OCI-LY7 (cell line): Measurements from ENCODE around the gene RNU1-4. TPM values are rescaled to one million over a fixed set of nuclear protein-coding genes. Genes with fewer than 3 reads are reported as not detected.
A peak's percentile ranks its signal among the peaks of the same experiment; 100 is the strongest.
"Not testable (repeated sequence)": the region's sequence is repeated elsewhere in the genome, so short reads cannot be mapped to it uniquely, and the experiment has no call there.

Source experiments
- BruUV-seq: library from RNA; stranded (reverse); fragments of 400-500 nt; replicated peaks from 2 replicates; lab custom pipeline; 2021; lab: Mats Ljungman, UMichigan
- CTCF ChIA-PET: fragments of 300-600 bp; sonication (Branson Sonifier 250); formaldehyde crosslinking; loops from one replicate; lab custom pipeline; 2022; ENCODE audit warnings: antibody characterized with exemption; ENCODE audit not compliant: unreplicated experiment; lab: Charles Lee
- POLR2A ChIA-PET: fragments of 300-600 bp; sonication (Branson Sonifier 250); formaldehyde crosslinking; loops from one replicate; lab custom pipeline; 2022; ENCODE audit warnings: antibody characterized with exemption; lab: Charles Lee
- DNase-seq: peaks from one replicate; pipeline ENCODE4 v3.0.0-alpha.2; 2015; ENCODE audit warnings: low spot score
- H2AFZ ChIP-seq: fragments of 200-600 bp; sonication (generic), shearing (Covaris generic); 2 replicates; pipeline ENCODE4 v1.6.1; 2014; ENCODE audit warnings: mild to moderate bottlenecking, antibody characterized with exemption, low read length, moderate library complexity
- H3K27ac ChIP-seq: fragments of 200-600 bp; sonication (generic); 2 replicates; pipeline ENCODE4 v1.5.1; 2014; ENCODE audit warnings: mixed run types, low read depth, mild to moderate bottlenecking, moderate library complexity, low read length, inconsistent platforms; ENCODE audit not compliant: poor library complexity, severe bottlenecking
- H3K36me3 ChIP-seq: fragments of 200-600 bp; sonication (generic); 2 replicates; pipeline ENCODE4 v1.6.1; 2014; ENCODE audit warnings: mild to moderate bottlenecking, antibody characterized with exemption, low read length, moderate library complexity, mixed read lengths; ENCODE audit not compliant: insufficient read depth
- H3K4me1 ChIP-seq: fragments of 200-600 bp; sonication (generic); 2 replicates; pipeline ENCODE4 v1.5.1; 2014; ENCODE audit warnings: mild to moderate bottlenecking, low read length; ENCODE audit not compliant: insufficient read depth, poor library complexity, severe bottlenecking
- H3K4me2 ChIP-seq: fragments of 200-600 bp; sonication (generic); 2 replicates; pipeline ENCODE4 v1.6.1; 2014; ENCODE audit warnings: mild to moderate bottlenecking, low read length
- H3K4me3 ChIP-seq: fragments of 200-600 bp; sonication (generic); 2 replicates; pipeline ENCODE4 v1.5.1; 2014; ENCODE audit warnings: mild to moderate bottlenecking, low read depth, low read length; ENCODE audit not compliant: poor library complexity, severe bottlenecking
- H3K79me2 ChIP-seq: fragments of 200-600 bp; sonication (generic); 2 replicates; pipeline ENCODE4 v1.6.1; 2016; ENCODE audit warnings: low read depth, mild to moderate bottlenecking, low read length, moderate library complexity, mixed read lengths; ENCODE audit not compliant: insufficient read depth
- H3K9me2 ChIP-seq: fragments of 200-600 bp; sonication (generic); 2 replicates; pipeline ENCODE4 v1.6.1; 2016; ENCODE audit warnings: mild to moderate bottlenecking, low read length, mixed read lengths; ENCODE audit not compliant: insufficient read depth
- H3K9me3 ChIP-seq: fragments of 200-600 bp; sonication (generic); 2 replicates; pipeline ENCODE4 v1.6.1; 2014; ENCODE audit warnings: mild to moderate bottlenecking, mixed run types, low read length, mixed read lengths
- H4K20me1 ChIP-seq: fragments of 200-600 bp; sonication (generic); 2 replicates; pipeline ENCODE4 v1.6.1; 2014; ENCODE audit warnings: mild to moderate bottlenecking, antibody characterized with exemption, low read length, moderate library complexity, mixed read lengths; ENCODE audit not compliant: insufficient read depth
- CTCF ChIP-seq: fragments of 200-600 bp; sonication (generic); conservative IDR thresholded peaks from 2 replicates; pipeline ENCODE4 v1.5.1; 2014; ENCODE audit warnings: mild to moderate bottlenecking, antibody characterized with exemption, low read length, moderate library complexity, mixed read lengths
- EZH2phosphoT487 ChIP-seq: fragments of 200-600 bp; sonication (generic); IDR thresholded peaks from 2 replicates; pipeline ENCODE4 v1.6.1; 2018; ENCODE audit warnings: low read depth, borderline replicate concordance, mild to moderate bottlenecking, mixed run types, antibody characterized with exemption, low read length, moderate library complexity, mixed read lengths
- intact Hi-C: fragments of 100-400 bp; cut with micrococcal nuclease; formaldehyde crosslinking; loops from one replicate; pipeline ENCODE4 v1.10.0; 2022; ENCODE audit not compliant: unreplicated experiment
- total RNA-seq, 2 experiments: library from RNA; depleted of rRNA in 1 of 2; stranded (reverse); fragments of >200 nt in 1 of 2; shearing (Covaris generic) in 1 of 2; gene quantifications; 2 replicates each; pipeline ENCODE4 v1.2.3, GENCODE V29; 2014 to 2022

Gene RNU1-4
- total RNA-seq, 2 experiments from 2014 or later, result under 0.01 to 1,968 TPM

- H3K79me2 ChIP-seq, result no peaks in the 10 kb centered on the region
- DNase-seq, result peak; percentile 3
- CTCF ChIA-PET, result no interaction called here
- no peak overlapping the region for H2AFZ ChIP-seq
- H3K4me2 ChIP-seq, result no peak overlapping the region
- H3K4me1 ChIP-seq, result no peaks in the 10 kb centered on the region
- H4K20me1 ChIP-seq, result no peaks in the 10 kb centered on the region
- no peak overlapping the region for H3K27ac ChIP-seq
- H3K36me3 ChIP-seq, result no peaks in the 10 kb centered on the region
- H3K9me3 ChIP-seq, result no peaks in the 10 kb centered on the region
- intact Hi-C loops, result no loop called here
- H3K4me3 ChIP-seq, result no peak overlapping the region
- no peak for TF ChIP-seq CTCF
- POLR2A ChIA-PET, result interaction anchor here (0.5 kb wide), 1 partner anchor 97 kb away, joined by 4 read pairs; no protein-coding TSS in a partner anchor
- H3K9me2 ChIP-seq, result no peaks in the 10 kb centered on the region
- no TSS peak for BruUV-seq
Measured at GRCh38 chr1:16717336-16718098, 22.8 kb upstream of the RNU1-4 start.

- H3K9me2 ChIP-seq, H3K4me3 ChIP-seq, BruUV-seq, H3K4me1 ChIP-seq, CTCF ChIA-PET, H4K20me1 ChIP-seq, H3K9me3 ChIP-seq, H3K36me3 ChIP-seq, H3K27ac ChIP-seq, H2AFZ ChIP-seq, intact Hi-C loops, H3K4me2 ChIP-seq, H3K79me2 ChIP-seq: not testable (repeated sequence)
- DNase-seq, result peak; percentile 4
- POLR2A ChIA-PET, result interaction anchor here (0.5 kb wide), 1 partner anchor 97 kb away, joined by 4 read pairs; no protein-coding TSS in a partner anchor
Measured at GRCh38 chr1:16718099-16718907, 22.0 kb upstream of the RNU1-4 start.

- Histone ChIP-seq H3K9me3 (no peaks in the 10 kb centered on the region), H3K4me3 (no peak overlapping the region), H3K79me2 (no peaks in the 10 kb centered on the region), H3K27ac (no peak overlapping the region), H3K36me3 (no peaks in the 10 kb centered on the region), H4K20me1 (no peaks in the 10 kb centered on the region), H3K9me2 (no peaks in the 10 kb centered on the region), H3K4me1 (no peaks in the 10 kb centered on the region), H2AFZ (no peak overlapping the region), H3K4me2 (no peak overlapping the region)
- intact Hi-C loops, result no loop called here
- ChIA-PET POLR2A (no interaction called here), CTCF (no interaction called here)
- BruUV-seq, result no TSS peak
- TF ChIP-seq CTCF, result no peak
- no peak for TF ChIP-seq EZH2phosphoT487
- peak; percentile 0 for DNase-seq
Measured at GRCh38 chr1:16718908-16719533, 21.3 kb upstream of the RNU1-4 start.
